K562 (cell line): Measurements from ENCODE around the gene LRP10. TPM values are rescaled to one million over a fixed set of nuclear protein-coding genes. Genes with fewer than 3 reads are reported as not detected.

Experiments
- BRCA1 ChIP-seq, 2 experiments: fragments of 450-650 bp in 1 of 2; sonication (generic) in 1 of 2; formaldehyde crosslinking in 1 of 2; IDR thresholded peaks; 2 replicates each; pipeline versions ENCODE4 v1.5.0 to v1.6.1; 2017 to 2020; ENCODE audit warnings: mild to moderate bottlenecking in 1 of 2, missing genetic modification reagents in 1 of 2
- BRD9 ChIP-seq: fragments of 450-650 bp; IDR thresholded peaks from 2 replicates; pipeline ENCODE4 v1.6.1; 2018; ENCODE audit warnings: low read depth; ENCODE audit not compliant: partially characterized antibody
- DACH1 ChIP-seq: fragments of 450-650 bp; IDR thresholded peaks from 2 replicates; pipeline ENCODE4 v1.6.1; 2018; ENCODE audit not compliant: partially characterized antibody
- GABPB1 ChIP-seq: sonication (generic); formaldehyde crosslinking; IDR thresholded peaks from 2 replicates; pipeline ENCODE4 v1.8.0; 2022; ENCODE audit warnings: mild to moderate bottlenecking, missing genetic modification reagents
- MXI1 ChIP-seq: IDR thresholded peaks from 2 replicates; pipeline ENCODE4 v1.6.1; 2011; ENCODE audit warnings: low read depth, mild to moderate bottlenecking, improper control_type of control experiment, low read length
- PPARD ChIP-seq: fragments of 250-450 bp; sonication (Bioruptor Pico); IDR thresholded peaks from 2 replicates; pipeline ENCODE4 v1.8.0; 2022; ENCODE audit warnings: inconsistent platforms, mild to moderate bottlenecking, moderate library complexity
- RBBP5 ChIP-seq: fragments of 200-600 bp; sonication (generic); IDR thresholded peaks from 2 replicates; pipeline ENCODE4 v1.6.1; 2012; ENCODE audit warnings: borderline replicate concordance, mild to moderate bottlenecking, low read length, control low read depth, inconsistent platforms; ENCODE audit not compliant: insufficient read depth, poor library complexity, severe bottlenecking
- RBM14 ChIP-seq: fragments of 200-400 bp; formaldehyde crosslinking; IDR thresholded peaks from 2 replicates; pipeline ENCODE4 v1.6.1; 2018; ENCODE audit warnings: low read depth, mild to moderate bottlenecking, low read length, moderate library complexity, borderline replicate concordance; ENCODE audit not compliant: insufficient read depth
- RNF2 ChIP-seq: sonication (generic); IDR thresholded peaks from 2 replicates; pipeline ENCODE4 v1.6.1; 2016
- SETDB1 ChIP-seq: IDR thresholded peaks from one replicate; pipeline ENCODE4 v1.6.1; 2012; ENCODE audit warnings: low read length, control low read depth, inconsistent platforms
- SP1 ChIP-seq: sonication (generic); formaldehyde crosslinking; IDR thresholded peaks from 2 replicates; pipeline ENCODE4 v1.8.1; 2022; ENCODE audit warnings: mild to moderate bottlenecking, missing genetic modification reagents
- SRF ChIP-seq, 2 experiments: fragments of 250-450, 450-650 bp in 1 of 2; sonication (Bioruptor Pico) in 1 of 2; sonication (generic) in 1 of 2; formaldehyde crosslinking; IDR thresholded peaks; 2 replicates each; pipeline versions ENCODE4 v1.5.0 to v1.5.1; 2020 to 2022; ENCODE audit warnings: mild to moderate bottlenecking in 1 of 2, missing genetic modification reagents in 1 of 2
- SRSF3 ChIP-seq: fragments of 200-400 bp; formaldehyde crosslinking; IDR thresholded peaks from 2 replicates; pipeline ENCODE4 v1.6.1; 2016; ENCODE audit warnings: mild to moderate bottlenecking, low read length, moderate library complexity; ENCODE audit not compliant: insufficient read depth
- TAF1 ChIP-seq: IDR thresholded peaks from 2 replicates; pipeline ENCODE4 v1.6.1; 2011; ENCODE audit warnings: mild to moderate bottlenecking, low read length, moderate library complexity; ENCODE audit not compliant: insufficient read depth, control insufficient read depth, severe bottlenecking; ENCODE audit errors: extremely low read depth
- TRIM24 ChIP-seq, 2 experiments: fragments of 450-650 bp; IDR thresholded peaks; 2 replicates each; pipeline ENCODE4 v1.6.1; 2016
- ZNF232 ChIP-seq: sonication (generic); formaldehyde crosslinking; IDR thresholded peaks from 2 replicates; pipeline ENCODE4 v1.8.0; 2022; ENCODE audit warnings: mild to moderate bottlenecking, missing genetic modification reagents
- ZNF41 ChIP-seq: fragments of 250-450 bp; sonication (Bioruptor Pico); conservative IDR thresholded peaks from 2 replicates; pipeline ENCODE4 v1.4.0; 2020; ENCODE audit warnings: mild to moderate bottlenecking
- ZNF561 ChIP-seq: fragments of 450-650 bp; formaldehyde crosslinking; conservative IDR thresholded peaks from 2 replicates; pipeline ENCODE4 v1.4.0; 2020; ENCODE audit warnings: mild to moderate bottlenecking, moderate library complexity
- polyA plus RNA-seq, 8 experiments: library from polyadenylated mRNA; depleted of rRNA in 4 of 8; stranded (reverse) in 5 of 8; unstranded in 3 of 8; fragments of >200 nt; fragmentation: Nextera tagmentation in 2 of 8; fragmentation: Illumina TruSeq in 1 of 8; extraction: Ambion mirVana in 2 of 8; extraction: Trizol in 1 of 8; gene quantifications; 2 replicates each; pipeline versions ENCODE4 v1.2.1 to v1.2.3, GENCODE V29; 2011 to 2014; ENCODE audit warnings: inconsistent platforms in 1 of 8, missing spikeins in 1 of 8
- total RNA-seq, 7 experiments: library from RNA; depleted of rRNA in 6 of 7; stranded (reverse); fragments of >200 nt in 6 of 7; fragmentation: Illumina TruSeq in 2 of 7; extraction: Trizol in 2 of 7; gene quantifications; 2 replicates each; pipeline versions ENCODE4 v1.2.1 to v1.2.3, GENCODE V29; 2011 to 2021; ENCODE audit warnings: low replicate concordance in 1 of 7
- TF ChIP-seq, protein P1 (sequence below), 2 experiments: IDR thresholded peaks; 2 replicates each; pipeline ENCODE4 v1.6.1; 2012; ENCODE audit warnings: improper control_type of control experiment in 2 of 2, low read depth in 2 of 2, low read length in 2 of 2, borderline replicate concordance in 1 of 2
- TF ChIP-seq, protein P2 (sequence below): fragments of 250-450 bp; sonication (Bioruptor Pico); IDR thresholded peaks from 2 replicates; pipeline ENCODE4 v1.9.0; 2021; ENCODE audit warnings: mild to moderate bottlenecking, inconsistent platforms
- TF ChIP-seq, protein P3 (sequence below): fragments of 450-650 bp; formaldehyde crosslinking; IDR thresholded peaks from 2 replicates; pipeline ENCODE4 v1.4.0; 2020; ENCODE audit warnings: mild to moderate bottlenecking, moderate library complexity

LRP10 gene
- total and polyA plus RNA-seq, 9 of the 15 experiments (the other 6 are each of a cell fraction or from before 2014, with no cell fraction given), result 1.3 to 45.5 (median 10.9) TPM

DNA sequence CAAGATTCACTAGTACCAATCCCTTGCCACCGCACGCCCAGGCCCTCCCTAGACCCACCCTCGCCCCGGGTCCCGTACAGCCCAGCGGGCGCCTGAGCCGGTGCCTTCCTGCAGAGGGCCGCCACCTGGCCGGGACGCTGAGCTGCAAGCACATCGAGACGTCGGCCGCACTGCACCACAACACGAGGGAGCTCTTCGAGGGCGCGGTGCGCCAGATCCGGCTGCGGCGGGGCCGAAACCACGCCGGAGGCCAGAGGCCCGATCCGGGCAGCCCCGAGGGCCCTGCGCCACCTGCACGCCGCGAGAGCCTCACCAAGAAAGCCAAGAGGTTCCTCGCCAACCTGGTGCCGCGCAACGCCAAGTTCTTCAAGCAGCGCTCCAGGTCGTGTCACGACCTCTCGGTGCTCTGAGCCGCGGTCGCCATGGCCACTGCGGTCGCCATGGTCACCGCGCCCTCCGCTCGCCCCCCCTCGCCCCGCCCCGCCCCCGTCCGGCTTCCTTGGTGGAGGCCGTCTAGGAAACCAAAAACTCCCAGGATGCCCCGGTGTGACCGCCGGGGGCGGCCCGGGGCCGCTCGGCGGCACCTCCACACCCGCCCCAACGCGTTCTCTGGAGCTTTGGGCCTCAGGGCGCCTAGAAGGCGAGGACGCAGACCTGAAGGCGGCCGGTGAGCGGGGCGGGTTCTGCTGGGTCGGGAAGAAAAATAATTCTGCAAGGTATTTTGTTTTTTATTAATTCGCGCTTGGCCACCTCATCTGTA, 15.1 kb downstream of the LRP10 start (continued):
- TF ChIP-seq, protein P1, sequence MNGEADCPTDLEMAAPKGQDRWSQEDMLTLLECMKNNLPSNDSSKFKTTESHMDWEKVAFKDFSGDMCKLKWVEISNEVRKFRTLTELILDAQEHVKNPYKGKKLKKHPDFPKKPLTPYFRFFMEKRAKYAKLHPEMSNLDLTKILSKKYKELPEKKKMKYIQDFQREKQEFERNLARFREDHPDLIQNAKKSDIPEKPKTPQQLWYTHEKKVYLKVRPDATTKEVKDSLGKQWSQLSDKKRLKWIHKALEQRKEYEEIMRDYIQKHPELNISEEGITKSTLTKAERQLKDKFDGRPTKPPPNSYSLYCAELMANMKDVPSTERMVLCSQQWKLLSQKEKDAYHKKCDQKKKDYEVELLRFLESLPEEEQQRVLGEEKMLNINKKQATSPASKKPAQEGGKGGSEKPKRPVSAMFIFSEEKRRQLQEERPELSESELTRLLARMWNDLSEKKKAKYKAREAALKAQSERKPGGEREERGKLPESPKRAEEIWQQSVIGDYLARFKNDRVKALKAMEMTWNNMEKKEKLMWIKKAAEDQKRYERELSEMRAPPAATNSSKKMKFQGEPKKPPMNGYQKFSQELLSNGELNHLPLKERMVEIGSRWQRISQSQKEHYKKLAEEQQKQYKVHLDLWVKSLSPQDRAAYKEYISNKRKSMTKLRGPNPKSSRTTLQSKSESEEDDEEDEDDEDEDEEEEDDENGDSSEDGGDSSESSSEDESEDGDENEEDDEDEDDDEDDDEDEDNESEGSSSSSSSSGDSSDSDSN (IDR thresholded peaks at IDR 0.05; ENCODE audit: borderline replicate concordance in 1 of 2, low read depth in 2 of 2, low read length in 2 of 2), result 0 out of 4 replicates have a peak, but pooled peaks of 1 of the 2 experiments have one; percentile 35
- 0 out of 2 replicates have a peak, but pooled peaks have one; percentile 31 for TF ChIP-seq SP1 (CRISPR knock-in tag)
- 0 out of 2 replicates have a peak, but pooled peaks have one; percentile 34 for TF ChIP-seq ZNF41 (CRISPR knock-in tag)
- TF ChIP-seq TAF1, result peak; percentile 1
- TF ChIP-seq, protein P2, sequence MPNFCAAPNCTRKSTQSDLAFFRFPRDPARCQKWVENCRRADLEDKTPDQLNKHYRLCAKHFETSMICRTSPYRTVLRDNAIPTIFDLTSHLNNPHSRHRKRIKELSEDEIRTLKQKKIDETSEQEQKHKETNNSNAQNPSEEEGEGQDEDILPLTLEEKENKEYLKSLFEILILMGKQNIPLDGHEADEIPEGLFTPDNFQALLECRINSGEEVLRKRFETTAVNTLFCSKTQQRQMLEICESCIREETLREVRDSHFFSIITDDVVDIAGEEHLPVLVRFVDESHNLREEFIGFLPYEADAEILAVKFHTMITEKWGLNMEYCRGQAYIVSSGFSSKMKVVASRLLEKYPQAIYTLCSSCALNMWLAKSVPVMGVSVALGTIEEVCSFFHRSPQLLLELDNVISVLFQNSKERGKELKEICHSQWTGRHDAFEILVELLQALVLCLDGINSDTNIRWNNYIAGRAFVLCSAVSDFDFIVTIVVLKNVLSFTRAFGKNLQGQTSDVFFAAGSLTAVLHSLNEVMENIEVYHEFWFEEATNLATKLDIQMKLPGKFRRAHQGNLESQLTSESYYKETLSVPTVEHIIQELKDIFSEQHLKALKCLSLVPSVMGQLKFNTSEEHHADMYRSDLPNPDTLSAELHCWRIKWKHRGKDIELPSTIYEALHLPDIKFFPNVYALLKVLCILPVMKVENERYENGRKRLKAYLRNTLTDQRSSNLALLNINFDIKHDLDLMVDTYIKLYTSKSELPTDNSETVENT, result 0 out of 2 replicates have a peak, but pooled peaks have one; percentile 35
- no peak for TF ChIP-seq BRD9
- no peak for TF ChIP-seq RBM14
- TF ChIP-seq DACH1, result no peak
- peak; percentile 72 for TF ChIP-seq RNF2
- TF ChIP-seq, protein P3, sequence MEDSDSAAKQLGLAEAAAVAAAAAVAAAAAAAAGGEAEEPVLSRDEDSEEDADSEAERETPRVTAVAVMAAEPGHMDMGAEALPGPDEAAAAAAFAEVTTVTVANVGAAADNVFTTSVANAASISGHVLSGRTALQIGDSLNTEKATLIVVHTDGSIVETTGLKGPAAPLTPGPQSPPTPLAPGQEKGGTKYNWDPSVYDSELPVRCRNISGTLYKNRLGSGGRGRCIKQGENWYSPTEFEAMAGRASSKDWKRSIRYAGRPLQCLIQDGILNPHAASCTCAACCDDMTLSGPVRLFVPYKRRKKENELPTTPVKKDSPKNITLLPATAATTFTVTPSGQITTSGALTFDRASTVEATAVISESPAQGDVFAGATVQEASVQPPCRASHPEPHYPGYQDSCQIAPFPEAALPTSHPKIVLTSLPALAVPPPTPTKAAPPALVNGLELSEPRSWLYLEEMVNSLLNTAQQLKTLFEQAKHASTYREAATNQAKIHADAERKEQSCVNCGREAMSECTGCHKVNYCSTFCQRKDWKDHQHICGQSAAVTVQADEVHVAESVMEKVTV (CRISPR knock-in tag), result peak; percentile 20; the same call in 1 of the 2 replicates
- TF ChIP-seq PPARD (CRISPR knock-in tag), result no peak
- TF ChIP-seq TRIM24 (IDR thresholded peaks at IDR 0.05), result 0 out of 4 replicates have a peak, but pooled peaks of 1 of the 2 experiments have one; percentile 19
- TF ChIP-seq BRCA1 (IDR thresholded peaks at IDR 0.05), result no peak
- peak; percentile 98 for TF ChIP-seq BRCA1 (CRISPR knock-in tag; IDR thresholded peaks at IDR 0.05)
- no peak for TF ChIP-seq SRSF3
- TF ChIP-seq MXI1, result peak; percentile 98
- TF ChIP-seq GABPB1 (CRISPR knock-in tag), result 0 out of 2 replicates have a peak, but pooled peaks have one; percentile 54
- no peak for TF ChIP-seq SRF (CRISPR knock-in tag; IDR thresholded peaks at IDR 0.05)
- TF ChIP-seq ZNF561 (CRISPR knock-in tag), result no peak
- peak; percentile 47 for TF ChIP-seq RBBP5
- TF ChIP-seq SETDB1, result no peak
- TF ChIP-seq ZNF232, result no peak
